Measurements from ENCODE around the gene CD72.
"Not testable (repeated sequence)": the region's sequence is repeated elsewhere in the genome, so short reads cannot be mapped to it uniquely, and the experiment has no call there.

CD72 gene

GRCh38 chr9:35615981-35616680 lies 2.1 kb downstream of the CD72 start:
- DNase-seq, result no peak

DNA sequence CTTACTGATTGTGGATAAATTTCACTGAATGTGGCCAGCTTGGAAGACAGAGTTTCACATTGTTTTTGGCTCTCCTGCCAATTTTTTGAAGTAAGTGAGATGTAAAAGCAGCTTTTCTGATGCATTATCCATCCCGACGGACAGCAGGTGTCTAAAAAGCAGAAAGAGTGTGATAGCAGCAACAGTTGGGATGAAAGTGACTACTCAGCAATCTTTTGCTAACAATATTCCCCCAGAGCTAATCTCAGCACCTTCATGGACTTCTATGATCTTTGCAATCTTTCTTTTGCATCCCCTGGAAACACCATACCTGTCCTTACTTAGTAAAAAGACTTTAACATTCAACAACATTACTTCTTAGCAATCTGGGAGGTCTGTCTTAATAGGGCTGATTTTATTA lies 5.4 kb downstream of the CD72 start:
- no peak for DNase-seq

DNA sequence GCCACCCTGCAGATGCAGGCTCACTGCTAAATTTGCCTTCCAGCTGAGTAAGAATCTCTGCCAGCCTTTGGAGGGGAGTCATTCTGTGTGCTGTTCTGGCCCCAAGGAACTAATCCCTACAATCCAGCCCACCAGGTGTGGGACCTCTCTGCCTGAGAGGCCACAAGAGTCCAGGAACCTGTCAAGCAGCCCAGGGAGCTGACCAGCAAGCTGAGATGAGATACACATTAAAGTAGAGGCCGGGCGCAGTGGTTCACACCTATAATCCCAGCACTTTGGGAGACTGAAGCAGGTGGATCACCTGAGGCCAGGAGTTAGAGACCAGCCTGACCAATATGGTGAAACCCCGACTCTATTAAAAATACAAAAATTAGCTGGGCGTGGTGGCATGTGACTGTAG lies 6.1 kb downstream of the CD72 start:
- not testable (repeated sequence) for DNase-seq

GRCh38 chr9:35611230-35611797 lies 6.9 kb downstream of the CD72 start:
- DNase-seq, result peak; percentile 7

- no peak for DNase-seq
Measured at GRCh38 chr9:35609820-35610163, 8.4 kb downstream of the CD72 start.

DNA sequence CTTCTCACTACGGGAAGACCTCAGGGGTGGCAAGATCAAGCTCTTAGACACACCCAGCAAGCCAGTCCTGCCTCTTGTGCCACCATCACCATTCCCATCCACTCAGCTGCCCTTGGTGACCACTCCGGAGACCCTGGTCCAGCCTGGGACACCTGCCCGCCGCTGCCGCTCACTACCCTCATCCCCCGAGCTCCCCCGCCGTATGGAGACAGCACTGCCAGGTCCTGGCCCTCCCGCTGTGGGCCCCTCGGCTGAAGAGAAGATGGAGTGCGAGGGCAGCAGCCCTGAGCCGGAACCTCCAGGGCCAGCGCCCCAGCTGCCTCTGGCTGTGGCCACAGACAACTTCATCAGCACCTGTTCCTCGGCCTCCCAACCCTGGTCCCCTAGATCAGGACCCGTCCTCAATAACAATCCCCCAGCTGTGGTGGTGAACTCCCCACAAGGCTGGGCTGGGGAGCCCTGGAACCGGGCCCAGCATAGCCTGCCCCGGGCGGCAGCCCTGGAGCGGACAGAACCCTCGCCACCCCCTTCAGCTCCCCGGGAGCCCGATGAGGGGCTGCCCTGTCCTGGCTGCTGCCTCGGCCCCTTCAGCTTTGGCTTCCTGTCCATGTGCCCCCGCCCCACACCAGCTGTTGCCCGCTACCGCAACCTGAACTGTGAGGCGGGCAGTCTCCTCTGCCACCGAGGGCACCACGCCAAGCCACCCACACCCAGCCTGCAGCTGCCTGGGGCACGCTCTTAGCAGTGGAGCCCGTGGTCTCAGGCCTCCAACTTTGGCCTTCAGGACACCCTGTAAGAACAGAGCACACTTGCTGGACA lies 9.0 kb downstream of the CD72 start:
- DNase-seq, result no peak

- no peak for DNase-seq
Measured at GRCh38 chr9:35608221-35608620, 10.0 kb downstream of the CD72 start.

- no peak for DNase-seq
Measured at GRCh38 chr9:35606726-35607125, 11.5 kb downstream of the CD72 start.

GRCh38 chr9:35606138-35606504 lies 12.1 kb downstream of the CD72 start:
- DNase-seq, result no peak

- peak; percentile 4 for DNase-seq
Measured at GRCh38 chr9:35605351-35606137, 12.7 kb downstream of the CD72 start.

- peak; percentile 34 for DNase-seq
Measured at GRCh38 chr9:35604578-35605350, 13.4 kb downstream of the CD72 start, which contains the start of gene TESK1. Gene TESK1, plus strand, starts transcription at chr9:35605262. Its CDS starts 358 bp downstream, at chr9:35605620.

DNA sequence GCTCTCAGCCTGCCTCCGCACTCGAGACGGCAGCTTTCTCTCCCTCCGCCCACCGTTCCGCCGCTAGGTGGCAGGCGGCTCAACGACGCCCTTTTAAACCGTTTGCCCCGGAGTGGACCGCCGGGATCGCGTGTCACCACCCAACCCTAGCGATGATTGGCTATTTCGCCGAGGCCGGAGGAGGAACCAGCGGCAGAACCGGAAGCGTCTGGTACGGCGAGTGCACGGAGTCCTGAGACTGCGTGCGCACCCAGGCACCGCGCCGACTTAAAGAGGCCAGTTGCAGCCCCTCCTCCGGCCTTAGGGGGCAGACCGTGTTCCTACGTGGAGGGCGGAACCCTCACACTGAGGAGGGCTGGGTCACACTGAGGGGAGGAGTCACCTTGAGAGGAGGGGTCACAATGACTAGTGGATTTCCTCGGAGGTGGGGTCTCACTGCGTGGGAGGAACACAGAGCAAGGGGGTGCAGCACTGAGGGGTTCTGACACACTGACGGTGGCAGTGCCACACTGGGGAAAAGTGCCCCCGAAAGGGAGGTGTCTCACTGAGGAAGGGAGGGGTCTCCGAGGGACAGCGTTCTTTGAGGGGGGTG lies 14.1 kb downstream of the CD72 start:
- DNase-seq, result peak; percentile 98

- DNase-seq, result no peak
Measured at GRCh38 chr9:35603506-35603985, 14.7 kb downstream of the CD72 start.

- DNase-seq, result no peak
Measured at GRCh38 chr9:35599763-35600604, 18.2 kb downstream of the CD72 start.

GRCh38 chr9:35598866-35599590 lies 19.2 kb downstream of the CD72 start:
- DNase-seq, result no peak

DNA sequence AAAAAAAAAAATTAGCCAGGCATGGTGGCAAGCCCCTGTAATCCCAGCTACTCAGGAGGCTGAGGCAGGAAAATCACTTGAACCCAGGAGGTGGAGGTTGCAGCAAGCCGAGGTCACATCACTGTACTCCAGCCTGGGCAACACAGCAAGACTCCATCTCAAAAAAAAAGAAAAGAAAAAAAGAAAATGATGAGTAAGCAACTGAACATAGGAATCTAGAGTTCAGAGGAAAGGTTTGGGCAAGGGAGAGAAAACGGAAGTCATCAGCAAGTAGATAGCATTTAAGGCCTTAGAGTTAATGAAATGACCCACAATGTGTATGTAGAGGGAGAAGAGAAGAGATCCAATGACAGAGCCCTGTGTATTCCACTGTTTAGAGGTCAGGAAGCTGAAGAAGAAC lies 21.3 kb downstream of the CD72 start:
- DNase-seq, result not testable (repeated sequence)

GRCh38 chr9:35594471-35594870 lies 23.7 kb downstream of the CD72 start:
- DNase-seq, result no peak

GRCh38 chr9:35593581-35593980 lies 24.6 kb downstream of the CD72 start:
- no peak for DNase-seq

DNA sequence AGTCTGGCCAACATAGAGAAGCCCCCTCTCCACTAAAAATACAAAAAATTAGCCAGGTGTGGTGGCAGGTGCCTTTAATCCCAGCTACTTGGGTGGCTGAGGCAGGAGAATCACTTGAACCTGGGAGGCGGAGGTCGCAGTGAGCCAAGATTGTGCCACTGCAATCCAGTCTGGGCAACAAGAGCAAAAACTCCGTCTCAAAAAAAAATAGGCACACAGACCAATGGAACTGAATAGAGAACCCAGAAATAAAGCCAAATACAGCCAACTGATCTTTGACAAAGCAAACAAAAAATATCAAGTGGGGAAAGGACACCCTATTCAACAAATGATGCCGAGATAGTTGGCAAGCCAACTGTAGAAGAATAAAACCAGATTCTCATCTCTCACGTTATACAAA lies 29.7 kb downstream of the CD72 start:
- not testable (repeated sequence) for DNase-seq

DNA sequence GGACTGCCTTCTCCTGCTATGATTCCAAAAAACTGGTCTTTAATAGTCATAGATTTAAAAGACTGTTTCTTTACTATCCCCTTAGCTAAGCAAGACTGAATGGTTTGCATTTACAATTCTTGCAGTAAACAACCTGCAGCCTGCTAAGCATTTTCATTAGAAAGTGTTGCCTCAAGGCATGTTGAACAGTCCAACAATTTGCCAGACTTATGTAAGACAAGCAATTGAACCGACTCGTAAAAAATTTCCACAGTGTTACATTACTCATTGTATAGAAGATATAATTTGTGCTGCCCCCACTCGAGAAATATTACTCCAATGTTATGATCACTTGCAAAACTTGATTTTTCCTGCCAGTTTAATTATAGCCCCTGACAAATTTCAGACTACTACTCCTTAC lies 33.5 kb downstream of the CD72 start:
- not testable (repeated sequence) for DNase-seq

Data from NCI-H748 treated with DMSO at 0.1 percent for 48 hours (cell line).